Prostate gland (tissue), 2 donors: ENCODE measurements around the gene DAPP1.

Experiments used
- CTCF ChIP-seq, 4 experiments: fragments of 200-600 bp in 2 of 4; fragments of 450-650 bp in 2 of 4; sonication (generic) in 2 of 4; IDR thresholded peaks; 1 replicate in 3 of 4; 2 replicates in 1 of 4; pipeline ENCODE4 v1.5.1; 2016 to 2019; ENCODE audit warnings: antibody characterized with exemption in 4 of 4, mild to moderate bottlenecking in 2 of 4, moderate library complexity in 2 of 4
- POLR2A ChIP-seq: fragments of 450-650 bp; IDR thresholded peaks from one replicate; pipeline ENCODE4 v1.6.1; 2016; ENCODE audit warnings: antibody characterized with exemption, mild to moderate bottlenecking
- POLR2AphosphoS5 ChIP-seq: sonication (generic); formaldehyde crosslinking; IDR thresholded peaks from one replicate; pipeline ENCODE4 v1.6.1; 2017; ENCODE audit warnings: antibody characterized with exemption

GRCh38 chr4:99845179-99845578 lies 28.6 kb downstream of the DAPP1 start:
- TF ChIP-seq CTCF (IDR thresholded peaks at IDR 0.05) (no peak), POLR2A (no peak), POLR2AphosphoS5 (no peak)
